DMS 273 treated with DMSO at 0.1 percent for 48 hours (cell line): ENCODE data around the gene CHKB.
"Not testable (repeated sequence)": the region's sequence is repeated elsewhere in the genome, so short reads cannot be mapped to it uniquely, and the experiment has no call there.

Source experiments
- DNase-seq: peaks from one replicate; lab custom pipeline; 2025; lab: John Stamatoyannopoulos, UW

Gene CHKB

GRCh38 chr22:50547263-50547985 is 35.2 kb downstream of the CHKB start:
- no peak for DNase-seq

- DNase-seq: no peak
These were observed 36.1 kb downstream of the CHKB start for GRCh38 chr22:50546326-50547262.

GRCh38 chr22:50545522-50546325 is 36.9 kb downstream of the CHKB start, which contains the start of gene KLHDC7B:
KLHDC7B (plus strand) TSS chr22:50545899; CDS start chr22:50546244, 345 bp downstream.
- no peak for DNase-seq

- DNase-seq: no peak
These were observed 37.8 kb downstream of the CHKB start for GRCh38 chr22:50544746-50545253.

- no peak for DNase-seq
These were observed 38.4 kb downstream of the CHKB start for GRCh38 chr22:50544078-50544745.

GRCh38 chr22:50542416-50542927 is 40.2 kb downstream of the CHKB start:
- no peak for DNase-seq

- DNase-seq: not testable (repeated sequence)
These were observed 41.0 kb downstream of the CHKB start for GRCh38 chr22:50541667-50542026.

GRCh38 chr22:50540381-50540780 is 42.3 kb downstream of the CHKB start:
- no peak for DNase-seq

- no peak for DNase-seq
These were observed 44.9 kb downstream of the CHKB start for GRCh38 chr22:50537765-50538164.

- no peak for DNase-seq
These were observed 46.4 kb downstream of the CHKB start for GRCh38 chr22:50536226-50536625.

- DNase-seq: no peak
These were observed 47.5 kb downstream of the CHKB start for GRCh38 chr22:50535113-50535512.

- DNase-seq: not testable (repeated sequence)
These were observed 48.6 kb downstream of the CHKB start for GRCh38 chr22:50533856-50534711.

GRCh38 chr22:50532824-50533796 is 49.5 kb downstream of the CHKB start:
- no peak for DNase-seq

- no peak for DNase-seq
These were observed 50.5 kb downstream of the CHKB start for GRCh38 chr22:50531962-50532674.

- DNase-seq: no peak
These were observed 51.1 kb downstream of the CHKB start for GRCh38 chr22:50531546-50531961.

- no peak for DNase-seq
These were observed 51.6 kb downstream of the CHKB start for GRCh38 chr22:50530877-50531545.

GRCh38 chr22:50530580-50530876 is 52.1 kb downstream of the CHKB start:
- no peak for DNase-seq
